ENCODE results near the gene CELSR3.

GRCh38 chr3:48674505-48674904, 11.8 kb upstream of the CELSR3 start:
- TF ChIP-seq BHLHE40 (IDR thresholded peaks at IDR 0.05; ENCODE audit: borderline replicate concordance) (no peak), FOXA1 (IDR thresholded peaks at IDR 0.05) (no peak), SP1 (IDR thresholded peaks at IDR 0.05) (no peak)

Data from HEK293T (cell line).